Measurements from ENCODE around the gene RANBP1.

The RANBP1 gene

DNA sequence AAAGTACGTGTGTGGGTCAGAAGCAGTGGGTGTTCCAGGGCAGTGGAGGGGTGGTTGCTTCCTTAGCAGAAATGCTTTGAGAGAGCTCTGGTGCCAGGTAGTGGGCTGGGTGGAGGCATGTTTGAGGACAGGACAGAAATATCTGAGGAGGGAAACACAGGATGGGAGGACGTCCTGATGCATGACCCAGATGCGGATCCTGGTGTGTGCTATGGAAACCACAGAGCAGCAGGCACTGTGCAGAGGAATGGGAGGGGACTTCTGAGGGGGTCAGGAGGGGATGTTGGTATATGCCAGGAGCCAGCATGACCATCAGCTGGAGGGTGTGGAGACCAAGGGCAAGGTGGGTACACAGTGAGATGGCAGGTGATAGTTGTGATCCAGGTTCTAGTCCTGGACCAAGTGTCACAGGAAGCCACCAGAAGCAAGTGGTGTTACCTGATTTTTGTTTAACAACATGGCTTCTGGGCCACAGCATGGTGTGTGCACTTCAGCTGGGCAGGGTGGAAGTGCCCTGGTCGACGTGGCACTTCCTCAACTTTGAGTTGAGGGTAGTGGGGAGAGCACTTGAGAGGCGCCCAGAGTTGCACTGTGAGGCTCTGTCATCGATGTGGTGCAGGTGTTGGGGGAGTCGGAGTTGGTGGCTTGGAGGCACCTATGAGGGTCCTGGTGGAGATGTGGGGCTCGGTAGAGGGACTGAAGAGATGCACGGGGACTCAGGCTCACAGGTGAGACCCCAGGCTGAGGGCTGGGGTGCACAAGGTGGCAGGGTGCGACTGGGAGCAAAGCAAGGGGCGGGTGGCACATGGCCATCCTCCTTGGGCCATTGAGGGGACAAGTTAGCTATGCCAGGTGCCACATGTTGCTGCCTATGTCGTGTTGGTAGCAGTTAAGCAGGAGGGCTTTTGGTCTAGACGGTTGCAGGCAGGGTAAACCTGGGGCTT is 28.3 kb upstream of the RANBP1 start:
- peaks cover 69 to 71% (median 70%) of the 10 kb centered on the region in 3 donors for H3K36me3 ChIP-seq
- no peak overlapping the region for H3K27ac ChIP-seq
- TF ChIP-seq, protein P1, sequence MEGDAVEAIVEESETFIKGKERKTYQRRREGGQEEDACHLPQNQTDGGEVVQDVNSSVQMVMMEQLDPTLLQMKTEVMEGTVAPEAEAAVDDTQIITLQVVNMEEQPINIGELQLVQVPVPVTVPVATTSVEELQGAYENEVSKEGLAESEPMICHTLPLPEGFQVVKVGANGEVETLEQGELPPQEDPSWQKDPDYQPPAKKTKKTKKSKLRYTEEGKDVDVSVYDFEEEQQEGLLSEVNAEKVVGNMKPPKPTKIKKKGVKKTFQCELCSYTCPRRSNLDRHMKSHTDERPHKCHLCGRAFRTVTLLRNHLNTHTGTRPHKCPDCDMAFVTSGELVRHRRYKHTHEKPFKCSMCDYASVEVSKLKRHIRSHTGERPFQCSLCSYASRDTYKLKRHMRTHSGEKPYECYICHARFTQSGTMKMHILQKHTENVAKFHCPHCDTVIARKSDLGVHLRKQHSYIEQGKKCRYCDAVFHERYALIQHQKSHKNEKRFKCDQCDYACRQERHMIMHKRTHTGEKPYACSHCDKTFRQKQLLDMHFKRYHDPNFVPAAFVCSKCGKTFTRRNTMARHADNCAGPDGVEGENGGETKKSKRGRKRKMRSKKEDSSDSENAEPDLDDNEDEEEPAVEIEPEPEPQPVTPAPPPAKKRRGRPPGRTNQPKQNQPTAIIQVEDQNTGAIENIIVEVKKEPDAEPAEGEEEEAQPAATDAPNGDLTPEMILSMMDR (IDR thresholded peaks at IDR 0.05), result no peak
- peak in 1 of 2 donors; percentile 51 for DNase-seq
- no peaks in the 10 kb centered on the region for H3K27me3 ChIP-seq
- H3K9me3 ChIP-seq, result no peaks in the 10 kb centered on the region
- intact Hi-C loops (cut with DNase I; ENCODE audit: low total_unique reads), result loop anchor here (2.0 kb wide), 1 partner anchor 21 kb away; no protein-coding TSS in a partner anchor
- peaks cover 6 to 27% (median 19%) of the 10 kb centered on the region in 4 donors for H3K4me1 ChIP-seq
- no peak overlapping the region for H3K4me3 ChIP-seq

DNA sequence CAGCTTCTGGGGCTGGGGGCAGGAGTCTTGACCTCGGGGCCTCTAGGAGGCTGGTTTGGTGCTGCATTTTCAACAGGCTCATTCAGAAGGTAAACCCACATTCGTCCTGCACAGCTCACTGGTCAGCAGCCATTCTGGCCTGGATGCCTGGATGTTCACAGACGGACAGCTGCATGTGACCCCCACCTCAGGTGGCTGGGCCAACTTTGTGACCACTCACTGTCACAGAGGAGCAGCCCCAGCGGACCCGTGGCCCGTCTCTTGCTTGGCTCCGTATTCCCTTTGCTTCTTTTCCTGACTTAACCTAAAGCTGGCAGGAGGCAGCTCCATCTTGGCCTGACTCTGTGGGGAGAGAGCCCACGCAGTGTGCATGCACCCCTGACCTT is 27.6 kb upstream of the RANBP1 start:
- Histone ChIP-seq H3K27me3 (no peaks in the 10 kb centered on the region), H3K36me3 (peaks cover 75 to 78% (median 77%) of the 10 kb centered on the region in 3 donors), H3K4me1 (peaks cover 6 to 24% (median 14%) of the 10 kb centered on the region in 4 donors), H3K9me3 (no peaks in the 10 kb centered on the region), H3K4me3 (no peak overlapping the region), H3K27ac (no peak overlapping the region)
- TF ChIP-seq, protein P1 (IDR thresholded peaks at IDR 0.05), result no peak
- intact Hi-C loops (cut with DNase I; ENCODE audit: low total_unique reads), result loop anchor here (2.0 kb wide), 1 partner anchor 21 kb away; no protein-coding TSS in a partner anchor
- DNase-seq, result peak in 1 of 2 donors; percentile 37

DNA sequence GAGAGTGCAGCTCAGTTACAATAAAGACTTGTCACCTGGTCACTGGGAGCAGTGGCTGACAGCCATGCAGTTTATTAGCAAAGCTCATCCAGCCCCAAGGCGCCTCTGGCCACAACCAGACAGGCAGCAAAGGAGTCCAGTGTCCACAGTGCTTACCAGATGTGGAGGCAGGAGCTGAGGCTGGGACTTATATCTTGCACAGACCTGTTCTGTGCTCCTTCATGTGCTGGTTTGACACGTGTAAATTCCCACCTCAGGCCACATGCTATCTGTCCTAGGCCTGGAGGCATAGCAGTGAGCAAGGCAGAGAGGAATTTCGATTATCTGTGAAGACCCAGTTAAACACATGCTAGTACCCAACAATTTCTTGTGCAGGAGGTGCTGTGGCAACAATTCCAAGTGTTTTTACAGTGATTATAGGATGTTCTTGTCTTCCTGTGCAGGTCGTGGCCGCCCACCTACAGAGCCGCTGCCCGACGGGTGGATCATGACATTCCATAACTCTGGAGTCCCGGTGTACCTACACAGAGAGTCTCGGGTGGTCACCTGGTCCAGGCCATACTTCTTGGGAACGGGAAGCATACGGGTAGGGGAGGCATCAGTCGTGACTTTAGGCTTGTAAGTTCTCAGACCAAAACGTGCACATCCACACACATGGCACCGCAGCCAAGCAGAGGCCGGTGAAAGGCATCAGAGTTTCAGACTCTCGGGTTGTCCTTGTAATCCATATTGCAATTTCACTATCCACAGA is 26.5 kb upstream of the RANBP1 start:
- H3K9me3 ChIP-seq, result no peaks in the 10 kb centered on the region
- no peak overlapping the region for H3K4me3 ChIP-seq
- H3K27me3 ChIP-seq, result no peaks in the 10 kb centered on the region
- DNase-seq, result peak in 1 of 2 donors; percentile 59
- no peak overlapping the region for H3K27ac ChIP-seq
- peaks cover 0 to 13% (median 8%) of the 10 kb centered on the region in 4 donors for H3K4me1 ChIP-seq
- H3K36me3 ChIP-seq, result peaks cover 81 to 89% (median 89%) of the 10 kb centered on the region in 3 donors
- TF ChIP-seq, protein P1 (IDR thresholded peaks at IDR 0.05), result no peak
- intact Hi-C loops (cut with DNase I; ENCODE audit: low total_unique reads), result loop anchor here (2.0 kb wide), 1 partner anchor 19 kb away; no protein-coding TSS in a partner anchor

DNA sequence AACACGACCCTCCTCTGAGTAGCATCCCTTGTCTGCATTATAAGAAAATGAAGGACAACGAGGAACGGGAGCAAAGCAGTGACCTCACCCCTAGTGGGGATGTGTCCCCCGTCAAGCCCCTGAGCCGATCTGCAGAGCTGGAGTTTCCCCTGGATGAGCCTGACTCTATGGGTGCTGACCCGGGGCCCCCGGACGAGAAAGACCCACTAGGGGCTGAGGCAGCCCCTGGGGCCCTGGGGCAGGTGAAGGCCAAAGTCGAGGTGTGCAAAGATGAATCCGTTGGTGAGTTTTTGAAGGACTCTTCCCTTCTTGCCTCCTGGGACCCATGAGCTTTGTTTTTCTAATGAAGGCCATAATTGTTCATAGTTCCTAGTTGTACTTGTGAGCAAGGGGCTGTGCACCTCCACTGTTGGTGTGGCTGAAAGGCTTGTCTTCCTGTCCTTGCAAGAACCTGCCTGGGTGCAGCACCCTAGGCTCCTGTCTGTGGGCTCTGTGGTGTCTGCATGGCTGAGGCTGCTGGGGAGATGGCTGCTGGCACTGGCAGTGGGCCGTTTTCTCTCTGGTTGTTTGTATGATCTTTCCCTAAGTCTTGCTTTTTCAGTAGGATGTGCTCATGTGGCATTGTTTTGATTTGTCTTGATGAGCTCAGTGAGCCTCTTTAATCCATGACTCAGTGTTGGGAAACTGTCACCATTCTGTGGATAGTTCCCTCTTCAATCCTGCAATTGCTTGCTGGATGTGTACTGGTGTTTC is 25.8 kb upstream of the RANBP1 start:
- H3K4me3 ChIP-seq, result no peak overlapping the region
- peak in 1 of 2 donors; percentile 53 for DNase-seq
- H3K36me3 ChIP-seq, result peaks cover 87 to 97% (median 96%) of the 10 kb centered on the region in 3 donors
- no peaks in the 10 kb centered on the region for H3K9me3 ChIP-seq
- peaks cover 0 to 6% (median 1%) of the 10 kb centered on the region in 4 donors for H3K4me1 ChIP-seq
- H3K27ac ChIP-seq, result no peak overlapping the region
- intact Hi-C loops (cut with DNase I; ENCODE audit: low total_unique reads), result loop anchor here (2.0 kb wide), 1 partner anchor 19 kb away; no protein-coding TSS in a partner anchor
- TF ChIP-seq, protein P1 (IDR thresholded peaks at IDR 0.05), result no peak
- H3K27me3 ChIP-seq, result no peaks in the 10 kb centered on the region

DNA sequence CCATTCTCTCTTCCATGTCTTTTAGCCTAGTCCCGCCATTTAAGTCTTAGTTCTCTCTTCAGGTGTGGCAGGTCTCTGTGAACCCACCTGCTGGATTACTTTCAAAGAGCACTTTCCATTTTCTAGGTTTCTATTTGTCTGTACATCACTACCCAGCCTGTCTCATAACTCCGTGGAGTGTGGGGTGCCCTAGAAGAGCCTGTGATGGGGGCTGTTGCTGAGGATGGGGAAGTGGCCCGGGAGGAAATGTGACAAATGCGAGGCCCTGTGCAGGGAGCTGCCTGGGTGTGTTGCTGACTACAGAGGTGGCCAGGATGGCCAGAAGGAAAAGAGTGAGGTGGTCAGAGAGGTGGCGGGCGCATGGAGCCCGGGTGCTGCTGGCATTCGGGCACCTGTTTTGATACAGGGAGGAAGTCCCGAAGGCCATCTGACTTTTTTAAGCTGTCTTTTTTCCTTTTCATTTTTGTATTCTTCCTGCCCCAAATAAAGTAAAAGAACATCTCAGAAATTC is 25.1 kb upstream of the RANBP1 start:
- intact Hi-C loops (cut with DNase I; ENCODE audit: low total_unique reads), result no loop called here
- peak in 1 of 2 donors; percentile 42 for DNase-seq
- no peak overlapping the region for H3K27ac ChIP-seq

More for the DNA sequence above, 25.1 kb upstream of the RANBP1 start:
- TF ChIP-seq, protein P1 (IDR thresholded peaks at IDR 0.05), result no peak
- H3K4me1 ChIP-seq, result peaks cover 0 to 5% (median 0%) of the 10 kb centered on the region in 4 donors
- H3K4me3 ChIP-seq, result no peak overlapping the region
- peaks cover 91 to 100% (median 100%) of the 10 kb centered on the region in 3 donors for H3K36me3 ChIP-seq
- H3K27me3 ChIP-seq, result no peaks in the 10 kb centered on the region
- H3K9me3 ChIP-seq, result no peaks in the 10 kb centered on the region
